Peyer's patch (tissue), 4 donors: Measurements from ENCODE around the gene PDLIM5. TPM values are rescaled to one million over a fixed set of nuclear protein-coding genes. Genes with fewer than 3 reads are reported as not detected.

Source experiments
- DNase-seq, 3 donors: peaks; one replicate each; pipeline ENCODE4 v3.0.0-alpha.2; 2017 to 2019
- H3K27ac ChIP-seq, 4 donors: fragments of 200-600 bp; sonication (generic); one replicate each; pipeline ENCODE4 v1.5.1; 2016 to 2019
- H3K27me3 ChIP-seq, 2 donors: fragments of 200-600 bp; sonication (generic); one replicate each; pipeline ENCODE4 v1.5.1; 2019
- H3K36me3 ChIP-seq, 3 donors: fragments of 200-600 bp; sonication (generic); one replicate each; pipeline ENCODE4 v1.5.1; 2016 to 2019
- H3K4me1 ChIP-seq, 4 donors: fragments of 200-600 bp; sonication (generic); one replicate each; pipeline ENCODE4 v1.5.1; 2016 to 2019
- H3K4me3 ChIP-seq, 4 donors: fragments of 200-600 bp; sonication (generic); 1 replicate in 3 of 4; 2 replicates in 1 of 4; pipeline ENCODE4 v1.5.1; 2016 to 2019; ENCODE audit warnings: mild to moderate bottlenecking in 1 of 4
- H3K9me3 ChIP-seq, 4 donors: fragments of 200-600 bp; sonication (generic); one replicate each; pipeline ENCODE4 v1.5.1; 2016 to 2019; ENCODE audit warnings: mild to moderate bottlenecking in 1 of 4
- POLR2A ChIP-seq, 2 donors: fragments of 450-650 bp; IDR thresholded peaks; one replicate each; pipeline ENCODE4 v1.5.1; 2017; ENCODE audit warnings: antibody characterized with exemption in 2 of 2, mild to moderate bottlenecking in 2 of 2, moderate library complexity in 2 of 2
- total RNA-seq, 4 donors: library from RNA; depleted of rRNA; stranded (reverse); fragments of >200 nt; gene quantifications; one replicate each; pipeline ENCODE4 v1.1.0, GENCODE V29; 2016
- TF ChIP-seq, protein P1 (sequence below), 6 experiments: fragments of 450-650 bp in 4 of 6; fragments of 200-600 bp in 2 of 6; sonication (generic) in 1 of 6; IDR thresholded peaks; one replicate each; pipeline ENCODE4 v1.5.1; 2017 to 2019; ENCODE audit warnings: antibody characterized with exemption in 6 of 6, mild to moderate bottlenecking in 3 of 6, moderate library complexity in 1 of 6

PDLIM5 gene
- total RNA-seq, 4 donors from 2014 or later = 112 to 197 (median 158) TPM

GRCh38 chr4:94412019-94412657 lies 39.6 kb upstream of the PDLIM5 start:
- H3K4me3 ChIP-seq = peak overlapping the region in 1 of 4 donors; percentile 6
- no peak overlapping the region for H3K27ac ChIP-seq
- no peaks in the 10 kb centered on the region for H3K9me3 ChIP-seq
- no peaks in the 10 kb centered on the region for H3K4me1 ChIP-seq
- no peaks in the 10 kb centered on the region for H3K36me3 ChIP-seq
- no peak for TF ChIP-seq POLR2A (IDR thresholded peaks at IDR 0.05)
- TF ChIP-seq, protein P1, sequence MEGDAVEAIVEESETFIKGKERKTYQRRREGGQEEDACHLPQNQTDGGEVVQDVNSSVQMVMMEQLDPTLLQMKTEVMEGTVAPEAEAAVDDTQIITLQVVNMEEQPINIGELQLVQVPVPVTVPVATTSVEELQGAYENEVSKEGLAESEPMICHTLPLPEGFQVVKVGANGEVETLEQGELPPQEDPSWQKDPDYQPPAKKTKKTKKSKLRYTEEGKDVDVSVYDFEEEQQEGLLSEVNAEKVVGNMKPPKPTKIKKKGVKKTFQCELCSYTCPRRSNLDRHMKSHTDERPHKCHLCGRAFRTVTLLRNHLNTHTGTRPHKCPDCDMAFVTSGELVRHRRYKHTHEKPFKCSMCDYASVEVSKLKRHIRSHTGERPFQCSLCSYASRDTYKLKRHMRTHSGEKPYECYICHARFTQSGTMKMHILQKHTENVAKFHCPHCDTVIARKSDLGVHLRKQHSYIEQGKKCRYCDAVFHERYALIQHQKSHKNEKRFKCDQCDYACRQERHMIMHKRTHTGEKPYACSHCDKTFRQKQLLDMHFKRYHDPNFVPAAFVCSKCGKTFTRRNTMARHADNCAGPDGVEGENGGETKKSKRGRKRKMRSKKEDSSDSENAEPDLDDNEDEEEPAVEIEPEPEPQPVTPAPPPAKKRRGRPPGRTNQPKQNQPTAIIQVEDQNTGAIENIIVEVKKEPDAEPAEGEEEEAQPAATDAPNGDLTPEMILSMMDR (IDR thresholded peaks at IDR 0.05) = no peak
- no peak for DNase-seq
- no peaks in the 10 kb centered on the region for H3K27me3 ChIP-seq

GRCh38 chr4:94412658-94413038 lies 39.1 kb upstream of the PDLIM5 start:
- no peaks in the 10 kb centered on the region for H3K9me3 ChIP-seq
- no peaks in the 10 kb centered on the region for H3K27me3 ChIP-seq
- TF ChIP-seq, protein P1 (IDR thresholded peaks at IDR 0.05) = no peak
- TF ChIP-seq POLR2A (IDR thresholded peaks at IDR 0.05) = no peak
- peak overlapping the region in 1 of 4 donors; percentile 6 for H3K4me3 ChIP-seq
- H3K36me3 ChIP-seq = no peaks in the 10 kb centered on the region
- H3K4me1 ChIP-seq = no peaks in the 10 kb centered on the region
- no peak overlapping the region for H3K27ac ChIP-seq
- no peak for DNase-seq

DNA sequence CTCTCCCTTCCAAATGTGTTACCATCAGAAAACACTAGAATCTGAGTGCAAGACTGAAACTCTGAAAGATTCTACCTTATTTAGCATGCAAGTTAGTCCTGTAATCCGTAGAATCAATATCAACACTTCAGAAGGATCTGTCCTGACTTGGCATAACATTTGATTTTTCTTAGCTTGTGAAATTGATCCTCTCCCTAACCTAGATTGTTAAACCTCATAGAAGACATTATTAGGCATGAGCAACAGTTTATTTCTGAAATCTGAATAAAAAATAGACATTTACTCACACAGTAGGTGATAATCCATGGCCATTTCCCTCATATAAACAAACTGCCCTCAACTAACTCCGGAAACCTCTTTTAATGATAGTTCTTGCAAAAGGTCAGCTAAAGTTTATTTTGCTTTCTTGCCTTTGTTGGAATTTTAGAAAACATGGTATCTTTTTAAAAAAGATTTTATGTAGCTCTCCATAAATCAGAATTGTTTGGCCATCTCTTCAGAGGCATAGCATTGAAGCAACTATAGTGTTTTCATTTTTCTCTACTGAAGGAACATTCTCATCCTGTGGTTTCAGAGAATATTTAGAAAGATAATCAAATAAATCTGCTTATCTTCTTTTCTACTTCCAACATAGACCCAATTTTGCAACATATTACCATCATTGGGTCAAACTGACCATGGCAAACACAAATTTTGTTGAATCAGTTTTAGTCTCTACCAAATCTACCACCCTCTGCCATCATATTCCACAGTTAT lies 38.5 kb upstream of the PDLIM5 start:
- no peaks in the 10 kb centered on the region for H3K36me3 ChIP-seq
- no peaks in the 10 kb centered on the region for H3K4me1 ChIP-seq
- TF ChIP-seq POLR2A (IDR thresholded peaks at IDR 0.05) = no peak
- TF ChIP-seq, protein P1 (IDR thresholded peaks at IDR 0.05) = no peak
- no peaks in the 10 kb centered on the region for H3K27me3 ChIP-seq
- H3K27ac ChIP-seq = no peak overlapping the region
- H3K4me3 ChIP-seq = no peak overlapping the region
- no peaks in the 10 kb centered on the region for H3K9me3 ChIP-seq
- no peak for DNase-seq

- H3K36me3 ChIP-seq = no peaks in the 10 kb centered on the region
- H3K27ac ChIP-seq = no peak overlapping the region
- no peak for DNase-seq
- H3K4me1 ChIP-seq = no peaks in the 10 kb centered on the region
- TF ChIP-seq, protein P1 (IDR thresholded peaks at IDR 0.05) = no peak
- TF ChIP-seq POLR2A (IDR thresholded peaks at IDR 0.05) = no peak
- no peaks in the 10 kb centered on the region for H3K9me3 ChIP-seq
- no peaks in the 10 kb centered on the region for H3K27me3 ChIP-seq
- H3K4me3 ChIP-seq = no peak overlapping the region
Observed at GRCh38 chr4:94414907-94415306, 36.8 kb upstream of the PDLIM5 start.

- no peak overlapping the region for H3K4me3 ChIP-seq
- H3K27ac ChIP-seq = no peak overlapping the region
- H3K4me1 ChIP-seq = no peaks in the 10 kb centered on the region
- no peak for TF ChIP-seq POLR2A (IDR thresholded peaks at IDR 0.05)
- TF ChIP-seq, protein P1 (IDR thresholded peaks at IDR 0.05) = no peak
- H3K36me3 ChIP-seq = no peaks in the 10 kb centered on the region
- H3K27me3 ChIP-seq = no peaks in the 10 kb centered on the region
- no peaks in the 10 kb centered on the region for H3K9me3 ChIP-seq
- no peak for DNase-seq
Observed at GRCh38 chr4:94415448-94415847, 36.3 kb upstream of the PDLIM5 start.
